Osteoblast (primary cell): ENCODE results near the gene PHLDB1. TPM values are rescaled to one million over a fixed set of nuclear protein-coding genes. Genes with fewer than 3 reads are reported as not detected.
"Not testable (repeated sequence)": the region's sequence is repeated elsewhere in the genome, so short reads cannot be mapped to it uniquely, and the experiment has no call there.

Experiments used
- DNase-seq: peaks from one replicate; pipeline ENCODE4 v3.0.0; 2011; ENCODE audit warnings: low spot score, mixed read lengths; ENCODE audit not compliant: insufficient read length; ENCODE audit errors: missing footprints
- H2AFZ ChIP-seq: 2 replicates; pipeline ENCODE4 v1.6.0; 2011; ENCODE audit warnings: mild to moderate bottlenecking, low read length
- H3K27ac ChIP-seq: 2 replicates; pipeline ENCODE4 v1.5.1; 2011; ENCODE audit warnings: mild to moderate bottlenecking, low read depth, low read length, moderate library complexity
- H3K27me3 ChIP-seq: 2 replicates; pipeline ENCODE4 v1.6.0; 2012; ENCODE audit warnings: mild to moderate bottlenecking, control low read depth, inconsistent platforms, low read length, moderate library complexity; ENCODE audit not compliant: insufficient read depth
- H3K36me3 ChIP-seq: 2 replicates; pipeline ENCODE4 v1.5.1; 2011; ENCODE audit warnings: mild to moderate bottlenecking, low read length, control low read depth, moderate library complexity; ENCODE audit not compliant: insufficient read depth
- H3K4me1 ChIP-seq: 2 replicates; pipeline ENCODE4 v1.5.1; 2011; ENCODE audit warnings: mild to moderate bottlenecking, low read length, control low read depth, moderate library complexity; ENCODE audit not compliant: insufficient read depth
- H3K4me2 ChIP-seq: 2 replicates; pipeline ENCODE4 v1.6.0; 2011; ENCODE audit warnings: mild to moderate bottlenecking, low read length; ENCODE audit not compliant: insufficient read depth
- H3K4me3 ChIP-seq: fragments of 200-600 bp; sonication (generic); 3 replicates; pipeline ENCODE4 v1.5.1; 2012; ENCODE audit warnings: mild to moderate bottlenecking, low read length, inconsistent platforms; ENCODE audit not compliant: insufficient read depth
- H3K79me2 ChIP-seq: 2 replicates; pipeline ENCODE4 v1.6.0; 2012; ENCODE audit warnings: mild to moderate bottlenecking, low read length, control low read depth, inconsistent platforms; ENCODE audit not compliant: insufficient read depth
- H3K9me3 ChIP-seq: 2 replicates; pipeline ENCODE4 v1.5.1; 2011; ENCODE audit warnings: low read depth, low read length, control low read depth
- H4K20me1 ChIP-seq: 2 replicates; pipeline ENCODE4 v1.6.0; 2012; ENCODE audit warnings: mild to moderate bottlenecking, low read length, control low read depth; ENCODE audit not compliant: insufficient read depth
- CTCF ChIP-seq: IDR thresholded peaks from 2 replicates; pipeline ENCODE4 v1.5.1; 2011; ENCODE audit warnings: mild to moderate bottlenecking, low read depth, low read length, moderate library complexity; ENCODE audit errors: extremely low read depth
- total RNA-seq: library from RNA; depleted of rRNA; stranded (reverse); fragments of >200 nt; gene quantifications from 2 replicates; pipeline ENCODE4 v1.2.3, GENCODE V29; 2012

The PHLDB1 gene
- total RNA-seq, 1 donor: 96.3 TPM

DNA sequence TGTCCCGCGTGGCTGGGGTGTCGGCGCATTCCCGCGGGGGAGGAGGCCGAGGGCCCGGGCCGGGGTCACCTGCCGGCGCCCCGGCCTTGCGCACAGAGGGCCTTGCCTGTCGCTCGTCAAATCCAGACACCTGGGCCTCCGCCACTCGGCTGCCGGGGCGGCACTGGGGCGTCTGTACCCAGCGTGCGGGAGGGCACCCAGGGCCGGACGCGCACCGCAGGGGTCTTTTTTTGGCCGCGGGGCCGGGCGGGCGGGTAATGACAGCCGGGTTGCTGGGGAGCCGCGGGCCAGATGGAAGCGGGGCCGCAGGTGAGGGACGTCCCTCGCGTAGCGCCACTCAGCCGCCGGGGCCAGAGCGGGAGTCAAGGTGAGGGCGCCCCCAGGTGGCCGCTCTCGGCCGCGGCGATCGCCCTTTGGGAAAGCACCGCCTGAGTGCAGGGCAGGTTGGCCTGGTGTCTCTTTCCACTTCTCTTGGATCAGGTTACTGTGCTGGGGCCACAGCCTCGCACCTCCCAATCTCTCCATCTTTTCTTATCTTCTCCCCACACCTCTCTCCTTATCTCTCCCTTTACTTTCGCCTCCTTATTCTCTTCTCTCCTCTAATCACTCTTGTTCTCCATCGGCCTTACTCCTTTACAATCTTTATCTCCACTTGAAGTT lies 3.5 kb downstream of the PHLDB1 start:
- peak; percentile 85 for DNase-seq
- peak; percentile 73 for TF ChIP-seq CTCF
- Histone ChIP-seq H3K9me3 (no peaks in the 10 kb centered on the region), H3K79me2 (peaks cover 58% of the 10 kb centered on the region), H3K27ac (peak overlapping the region; percentile 99), H3K4me3 (peak overlapping the region; percentile 88), H3K4me1 (peaks cover 49% of the 10 kb centered on the region), H2AFZ (no peak overlapping the region), H3K4me2 (peak overlapping the region; percentile 86), H3K36me3 (peaks cover 20% of the 10 kb centered on the region), H3K27me3 (no peaks in the 10 kb centered on the region), H4K20me1 (no peaks in the 10 kb centered on the region)

DNA sequence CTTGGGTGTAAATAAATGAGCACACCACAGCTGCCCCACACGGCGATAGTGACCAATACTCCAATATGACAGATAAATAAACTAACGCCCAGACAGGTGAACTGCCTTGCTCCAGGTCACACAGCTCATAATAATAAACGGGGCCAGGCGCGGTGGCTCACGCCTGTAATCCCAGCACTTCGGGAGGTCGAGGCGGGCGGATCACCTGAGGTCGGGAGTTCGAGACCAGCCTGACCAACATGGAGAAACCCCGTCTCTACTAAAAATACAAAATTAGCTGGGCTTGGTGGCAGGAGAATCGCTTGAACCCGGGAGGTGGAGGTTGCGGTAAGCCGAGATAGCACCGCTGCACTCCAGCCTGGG lies 4.0 kb downstream of the PHLDB1 start:
- H3K27me3 ChIP-seq, H3K9me3 ChIP-seq, H2AFZ ChIP-seq, DNase-seq, H4K20me1 ChIP-seq: not testable (repeated sequence)
- peak overlapping the region; percentile 86 for H3K4me2 ChIP-seq
- H3K27ac ChIP-seq: peak overlapping the region; percentile 99
- peaks cover 25% of the 10 kb centered on the region for H3K36me3 ChIP-seq
- peaks cover 44% of the 10 kb centered on the region for H3K4me1 ChIP-seq
- peak overlapping the region; percentile 88 for H3K4me3 ChIP-seq
- peaks cover 60% of the 10 kb centered on the region for H3K79me2 ChIP-seq

DNA sequence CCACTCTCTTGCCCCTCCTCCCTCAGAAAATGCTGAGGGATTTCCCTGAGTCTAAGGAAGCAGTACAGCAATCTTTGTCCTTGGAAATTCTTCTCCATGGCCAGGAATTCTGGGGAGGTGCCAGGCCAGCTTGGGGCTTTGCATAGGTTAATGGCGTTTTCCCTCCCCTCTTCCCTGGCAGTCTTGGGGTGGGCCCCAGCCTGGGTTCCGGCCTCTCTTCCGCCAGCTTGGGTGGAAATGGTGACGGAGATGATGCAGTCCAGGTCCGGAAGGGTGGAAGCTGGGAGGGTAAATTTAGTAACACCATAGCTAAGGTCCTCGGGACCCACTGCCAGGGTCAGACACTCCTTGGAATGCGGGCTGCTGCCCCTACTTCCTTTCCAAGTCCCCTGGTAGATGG lies 5.0 kb downstream of the PHLDB1 start:
- Histone ChIP-seq H3K27me3 (no peaks in the 10 kb centered on the region), H3K9me3 (no peaks in the 10 kb centered on the region), H3K4me1 (peaks cover 42% of the 10 kb centered on the region), H3K27ac (peak overlapping the region; percentile 77), H4K20me1 (no peaks in the 10 kb centered on the region), H3K79me2 (peaks cover 60% of the 10 kb centered on the region), H3K4me3 (peak overlapping the region; percentile 1), H3K36me3 (peaks cover 31% of the 10 kb centered on the region), H2AFZ (no peak overlapping the region), H3K4me2 (peak overlapping the region; percentile 46)
- TF ChIP-seq CTCF: no peak
- no peak for DNase-seq

DNA sequence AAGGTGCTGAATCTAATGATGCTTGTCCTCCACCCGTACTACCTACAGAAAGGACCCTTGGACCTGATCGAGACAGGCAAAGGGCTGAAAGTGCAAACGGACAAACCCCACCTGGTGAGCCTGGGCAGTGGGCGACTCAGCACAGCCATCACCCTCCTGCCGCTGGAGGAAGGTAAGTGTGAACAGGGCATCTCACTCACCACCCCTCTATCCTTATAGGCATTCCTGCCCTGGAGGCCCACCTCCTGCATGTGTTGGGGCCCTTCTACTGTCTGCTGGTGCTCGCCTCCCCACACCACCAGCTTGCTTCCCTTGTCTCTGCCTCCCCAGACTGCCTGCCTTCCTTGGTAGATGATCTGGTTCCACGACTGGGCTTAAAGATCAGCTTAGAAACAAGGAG lies 7.1 kb downstream of the PHLDB1 start:
- peaks cover 54% of the 10 kb centered on the region for H3K4me1 ChIP-seq
- H3K27ac ChIP-seq: no peak overlapping the region
- no peak overlapping the region for H2AFZ ChIP-seq
- no peak overlapping the region for H3K4me2 ChIP-seq
- no peak overlapping the region for H3K4me3 ChIP-seq
- no peak for TF ChIP-seq CTCF
- no peaks in the 10 kb centered on the region for H3K9me3 ChIP-seq
- no peaks in the 10 kb centered on the region for H3K27me3 ChIP-seq
- H3K79me2 ChIP-seq: peaks cover 50% of the 10 kb centered on the region
- no peak for DNase-seq
- H4K20me1 ChIP-seq: no peaks in the 10 kb centered on the region
- H3K36me3 ChIP-seq: peaks cover 31% of the 10 kb centered on the region
